NCI-H2171 (cell line): ENCODE data around the gene KIR3DL3.
"Not testable (repeated sequence)": the region's sequence is repeated elsewhere in the genome, so short reads cannot be mapped to it uniquely, and the experiment has no call there.

Experiments used
- DNase-seq: peaks from one replicate; lab custom pipeline; 2025; lab: John Stamatoyannopoulos, UW

Gene KIR3DL3

GRCh38 chr19:54782916-54783315, 58.7 kb downstream of the KIR3DL3 start:
- DNase-seq: not testable (repeated sequence)
